ENCODE measurements around the gene MTF2.

GRCh38 chr1:93140106-93140505 is 61.0 kb downstream of the MTF2 start:
- TF ChIP-seq CTCF (IDR thresholded peaks at IDR 0.05) (no peak), POLR2A (IDR thresholded peaks at IDR 0.05) (no peak)

All from body of pancreas (tissue), 4 donors.